ENCODE data around the gene GCFC2.
A peak's percentile ranks its signal among the peaks of the same experiment; 100 is the strongest.
"Not testable (repeated sequence)": the region's sequence is repeated elsewhere in the genome, so short reads cannot be mapped to it uniquely, and the experiment has no call there.

Gene GCFC2

DNA sequence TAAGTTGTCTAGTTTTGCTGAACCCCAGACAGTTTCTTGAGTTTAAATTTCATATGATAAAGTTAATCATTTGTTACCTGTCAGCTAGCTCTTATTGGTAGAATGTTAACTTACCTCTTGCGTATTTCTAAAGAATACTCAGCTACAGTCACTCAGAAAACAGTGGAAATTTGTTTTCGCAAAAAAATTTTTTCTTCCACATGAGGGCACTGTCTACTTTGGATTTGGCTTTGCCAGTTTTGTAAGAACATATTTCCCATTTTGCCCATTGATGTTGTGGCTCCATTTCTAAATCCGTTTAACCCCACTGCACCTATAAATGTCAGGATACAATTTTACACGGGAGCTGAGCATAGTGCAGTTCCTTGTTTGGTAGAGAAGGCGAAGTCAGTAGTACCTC, 19.1 kb upstream of the GCFC2 start:
- DNase-seq (ENCODE audit: extremely low read depth, low read depth), result no peak
- TF ChIP-seq, protein P1, sequence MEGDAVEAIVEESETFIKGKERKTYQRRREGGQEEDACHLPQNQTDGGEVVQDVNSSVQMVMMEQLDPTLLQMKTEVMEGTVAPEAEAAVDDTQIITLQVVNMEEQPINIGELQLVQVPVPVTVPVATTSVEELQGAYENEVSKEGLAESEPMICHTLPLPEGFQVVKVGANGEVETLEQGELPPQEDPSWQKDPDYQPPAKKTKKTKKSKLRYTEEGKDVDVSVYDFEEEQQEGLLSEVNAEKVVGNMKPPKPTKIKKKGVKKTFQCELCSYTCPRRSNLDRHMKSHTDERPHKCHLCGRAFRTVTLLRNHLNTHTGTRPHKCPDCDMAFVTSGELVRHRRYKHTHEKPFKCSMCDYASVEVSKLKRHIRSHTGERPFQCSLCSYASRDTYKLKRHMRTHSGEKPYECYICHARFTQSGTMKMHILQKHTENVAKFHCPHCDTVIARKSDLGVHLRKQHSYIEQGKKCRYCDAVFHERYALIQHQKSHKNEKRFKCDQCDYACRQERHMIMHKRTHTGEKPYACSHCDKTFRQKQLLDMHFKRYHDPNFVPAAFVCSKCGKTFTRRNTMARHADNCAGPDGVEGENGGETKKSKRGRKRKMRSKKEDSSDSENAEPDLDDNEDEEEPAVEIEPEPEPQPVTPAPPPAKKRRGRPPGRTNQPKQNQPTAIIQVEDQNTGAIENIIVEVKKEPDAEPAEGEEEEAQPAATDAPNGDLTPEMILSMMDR (IDR thresholded peaks at IDR 0.05; ENCODE audit: low read depth, low read length, missing control alignments), result peak; percentile 7
- H3K4me3 ChIP-seq (replicated peaks; ENCODE audit: low read depth, low read length), result no peak overlapping the region

DNA sequence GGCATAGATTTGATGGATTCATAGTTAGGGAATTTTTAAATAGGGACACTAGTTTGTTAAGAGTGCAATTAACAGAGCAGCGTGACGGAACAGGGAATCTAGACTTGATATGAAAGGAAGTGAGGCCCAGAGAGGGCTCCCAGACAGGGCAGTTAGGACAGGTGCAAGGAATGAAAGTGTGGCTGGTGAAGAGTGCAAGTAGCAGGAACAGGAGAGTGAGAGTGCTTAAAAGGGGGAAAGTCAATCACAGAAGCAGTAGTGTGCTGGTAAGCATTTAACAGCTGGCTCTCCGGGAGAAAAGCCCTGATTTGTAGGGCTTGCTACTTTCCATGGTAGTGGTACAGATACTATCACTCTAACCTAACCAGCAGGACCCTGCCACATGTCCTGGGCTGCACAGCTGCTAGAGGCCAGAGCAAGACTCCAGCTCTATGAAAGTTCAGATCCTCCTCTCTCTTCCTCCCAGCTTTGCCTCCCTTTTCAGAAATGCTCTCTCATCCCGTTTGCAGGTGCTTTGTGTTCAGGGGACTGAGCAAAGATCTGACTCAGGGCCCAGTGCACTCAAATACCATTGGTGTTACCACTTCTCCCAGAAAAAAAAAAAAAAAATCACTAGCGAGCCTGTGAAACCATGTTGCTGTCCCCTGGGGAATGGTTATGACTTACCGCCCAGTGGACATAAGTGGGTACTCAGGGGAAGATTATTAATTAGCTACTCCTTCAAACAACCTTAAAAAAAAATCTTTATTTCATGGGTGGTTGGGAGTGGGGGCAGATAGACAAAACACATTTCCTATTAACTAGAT, 18.1 kb upstream of the GCFC2 start:
- no peak for DNase-seq (ENCODE audit: extremely low read depth, low read depth)
- TF ChIP-seq, protein P1 (IDR thresholded peaks at IDR 0.05; ENCODE audit: low read depth, low read length, missing control alignments), result no peak

DNA sequence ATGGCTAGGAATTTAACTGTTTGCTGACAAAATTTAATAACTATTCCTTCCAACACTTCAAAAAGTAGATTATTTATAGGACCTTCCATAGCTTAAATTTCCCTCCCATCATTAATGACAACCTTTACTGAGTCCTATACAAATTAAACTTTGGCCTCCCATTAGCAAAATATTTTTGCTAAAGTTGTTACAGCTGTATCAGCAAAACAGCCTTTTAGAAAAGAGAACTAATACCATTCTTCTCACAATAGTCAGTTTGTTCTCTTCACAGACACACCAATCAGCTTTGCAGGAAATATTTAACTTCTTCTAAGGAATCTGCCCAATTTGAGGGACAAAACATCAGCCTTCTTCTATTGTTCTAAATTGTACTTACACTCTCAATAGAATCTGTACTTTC, 12.0 kb upstream of the GCFC2 start:
- TF ChIP-seq, protein P1 (IDR thresholded peaks at IDR 0.05; ENCODE audit: low read depth, low read length, missing control alignments), result no peak
- no peak overlapping the region for H3K4me3 ChIP-seq (replicated peaks; ENCODE audit: low read depth, low read length)
- no peak for DNase-seq (ENCODE audit: extremely low read depth, low read depth)

More for the DNA sequence above, 18.1 kb upstream of the GCFC2 start:
- H3K4me3 ChIP-seq (replicated peaks; ENCODE audit: low read depth, low read length), result no peak overlapping the region

DNA sequence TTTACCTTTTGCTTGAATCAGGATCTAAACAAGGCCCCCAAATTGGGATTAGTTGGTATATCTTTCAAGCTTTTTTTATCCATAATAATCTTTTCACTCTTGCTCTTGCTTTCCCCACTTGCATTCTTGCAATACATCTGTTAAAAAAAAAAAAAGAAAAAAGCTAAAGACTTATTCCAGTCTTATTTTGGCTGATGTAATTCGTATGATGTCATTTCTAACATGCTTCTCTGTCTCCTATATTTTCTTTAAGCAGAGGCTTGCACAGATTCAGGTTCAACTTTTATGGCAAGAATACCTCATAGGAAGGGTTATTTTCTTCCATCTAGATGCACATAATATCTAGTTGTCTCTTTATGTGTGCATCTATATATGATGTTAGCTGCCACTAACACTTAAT, 9.8 kb upstream of the GCFC2 start:
- no peak overlapping the region for H3K4me3 ChIP-seq (replicated peaks; ENCODE audit: low read depth, low read length)
- DNase-seq (ENCODE audit: extremely low read depth, low read depth), result no peak
- TF ChIP-seq, protein P1 (IDR thresholded peaks at IDR 0.05; ENCODE audit: low read depth, low read length, missing control alignments), result no peak

DNA sequence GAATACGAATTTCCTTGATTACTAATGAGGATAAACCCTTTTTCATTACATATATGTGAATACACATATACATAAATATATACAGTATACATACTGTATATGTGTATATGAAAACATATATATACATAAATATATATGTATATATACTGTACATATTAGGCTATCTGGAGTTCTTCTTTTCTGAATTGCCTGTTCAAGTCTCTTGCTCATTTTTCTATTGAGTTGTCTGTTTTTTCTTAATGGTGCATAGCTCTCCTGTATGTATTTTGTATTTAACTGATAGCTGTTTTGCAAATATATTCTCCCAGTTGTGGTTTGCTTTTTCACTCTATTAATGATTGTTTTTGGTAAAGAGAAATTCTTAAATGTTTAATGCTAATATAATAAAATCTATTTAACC, 8.9 kb upstream of the GCFC2 start:
- H3K4me3 ChIP-seq (replicated peaks; ENCODE audit: low read depth, low read length), result no peak overlapping the region
- TF ChIP-seq, protein P1 (IDR thresholded peaks at IDR 0.05; ENCODE audit: low read depth, low read length, missing control alignments), result no peak
- no peak for DNase-seq (ENCODE audit: extremely low read depth, low read depth)

DNA sequence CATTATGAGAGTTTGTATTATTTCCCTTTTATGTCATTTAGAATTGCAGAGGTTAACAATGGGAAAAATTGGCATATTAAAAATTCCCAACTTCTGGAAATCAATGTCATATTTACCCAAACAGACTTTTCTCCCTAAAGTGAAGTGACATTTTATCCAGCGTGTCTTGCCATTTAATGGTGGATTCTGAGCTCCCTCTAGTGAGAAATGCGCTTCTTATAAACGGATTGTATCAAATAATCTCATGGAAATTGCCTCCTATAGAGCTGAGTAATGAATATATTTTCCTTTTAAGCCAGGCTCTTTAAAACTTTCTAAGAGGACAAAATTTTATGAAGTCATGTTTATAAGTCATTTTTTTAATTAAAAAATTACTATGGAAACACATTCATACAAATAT, 5.7 kb upstream of the GCFC2 start:
- DNase-seq (ENCODE audit: extremely low read depth, low read depth), result no peak
- TF ChIP-seq, protein P1 (IDR thresholded peaks at IDR 0.05; ENCODE audit: low read depth, low read length, missing control alignments), result no peak
- no peak overlapping the region for H3K4me3 ChIP-seq (replicated peaks; ENCODE audit: low read depth, low read length)

DNA sequence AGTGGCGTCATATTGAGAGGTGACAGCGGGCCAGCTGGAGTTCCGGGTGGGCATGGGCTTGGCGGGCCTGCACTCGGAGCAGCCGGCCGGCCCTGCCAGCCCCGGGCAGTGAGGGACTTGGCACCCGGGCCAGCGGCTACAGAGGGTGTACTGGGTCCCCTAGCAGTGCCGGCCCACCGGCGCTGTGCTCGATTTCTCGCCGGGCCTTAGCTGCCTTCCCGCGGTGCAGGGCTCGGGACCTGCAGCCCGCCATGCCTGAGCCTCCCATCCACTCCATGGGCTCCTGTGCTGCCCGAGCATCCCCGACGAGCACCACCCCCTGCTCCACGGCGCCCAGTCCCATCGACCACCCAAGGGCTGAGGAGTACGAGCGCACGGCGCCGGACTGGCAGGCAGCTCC, 875 bp upstream of the GCFC2 start:
- DNase-seq (ENCODE audit: extremely low read depth, low read depth); H3K4me3 ChIP-seq (replicated peaks; ENCODE audit: low read depth, low read length): not testable (repeated sequence)
